GM18870 (cell line): ENCODE data around the gene FUT2.

Experiments
- ATAC-seq: cut with Tn5 transposase; IDR thresholded peaks from one replicate; pipeline ENCODE4 v1.9.1; 2021; ENCODE audit warnings: moderate library complexity; ENCODE audit not compliant: unreplicated experiment

FUT2 gene

GRCh38 chr19:48749571-48750198 lies 53.9 kb downstream of the FUT2 start:
- ATAC-seq: no peak

- no peak for ATAC-seq
Measured at GRCh38 chr19:48750351-48750750, 54.6 kb downstream of the FUT2 start.

GRCh38 chr19:48750771-48751504 lies 55.2 kb downstream of the FUT2 start:
- ATAC-seq: no peak

GRCh38 chr19:48751845-48752495 lies 56.2 kb downstream of the FUT2 start:
- ATAC-seq: no peak

GRCh38 chr19:48752496-48753365 lies 57.0 kb downstream of the FUT2 start, which contains the start of gene FUT1:
TSS of gene FUT1 (minus strand) at chr19:48752641. CDS start at chr19:48751281, 1,360 bp downstream.
- no peak for ATAC-seq

GRCh38 chr19:48755084-48755641 lies 59.4 kb downstream of the FUT2 start, which contains the start of gene FGF21:
TSS of gene FGF21 (plus strand) at chr19:48755524. CDS start at chr19:48756237, 713 bp downstream.
- no peak for ATAC-seq
